NT2/D1 (cell line): ENCODE results near the gene GCGR.

ENCODE experiments used
- YY1 ChIP-seq: IDR thresholded peaks from 2 replicates; pipeline ENCODE4 v1.6.1; 2011; ENCODE audit not compliant: insufficient read length, insufficient read depth
- ZNF274 ChIP-seq: IDR thresholded peaks from 2 replicates; pipeline ENCODE4 v1.6.1; 2011; ENCODE audit warnings: mild to moderate bottlenecking, low read depth, low read length

GRCh38 chr17:81837641-81838040 is 33.7 kb downstream of the GCGR start:
- TF ChIP-seq ZNF274: no peak
- no peak for TF ChIP-seq YY1
